ENCODE data around the gene ENPEP.

ENPEP gene

GRCh38 chr4:110505440-110505839, 29.5 kb downstream of the ENPEP start:
- TF ChIP-seq TOX (CRISPR knock-in tag; IDR thresholded peaks at IDR 0.05; ENCODE audit: borderline replicate concordance): no peak
- TF ChIP-seq TSHZ2 (CRISPR knock-in tag; IDR thresholded peaks at IDR 0.05): no peak
- no peak for TF ChIP-seq ESRRG (CRISPR knock-in tag; IDR thresholded peaks at IDR 0.05)
- TF ChIP-seq RARB (CRISPR knock-in tag; IDR thresholded peaks at IDR 0.05): no peak
- TF ChIP-seq ISL1 (CRISPR knock-in tag; IDR thresholded peaks at IDR 0.05): no peak
- no peak for TF ChIP-seq ZFP30 (CRISPR knock-in tag; IDR thresholded peaks at IDR 0.05)
- TF ChIP-seq PPARA (CRISPR knock-in tag; IDR thresholded peaks at IDR 0.05; ENCODE audit: borderline replicate concordance): no peak
- TF ChIP-seq ZFP3 (CRISPR knock-in tag; IDR thresholded peaks at IDR 0.05): no peak
- ATAC-seq: no peak

GRCh38 chr4:110508827-110509710, 33.1 kb downstream of the ENPEP start:
- TF ChIP-seq BACH2 (CRISPR knock-in tag; IDR thresholded peaks at IDR 0.05; ENCODE audit: borderline replicate concordance) (no peak), ZNF8 (CRISPR knock-in tag; IDR thresholded peaks at IDR 0.05) (no peak), TCF4 (CRISPR knock-in tag; IDR thresholded peaks at IDR 0.05; ENCODE audit: borderline replicate concordance) (no peak), ZNF565 (CRISPR knock-in tag; conservative IDR thresholded peaks at IDR 0.05; ENCODE audit: low read depth) (no peak), ZFP3 (CRISPR knock-in tag; IDR thresholded peaks at IDR 0.05) (no peak), TSHZ2 (CRISPR knock-in tag; IDR thresholded peaks at IDR 0.05) (no peak), POU6F1 (CRISPR knock-in tag; IDR thresholded peaks at IDR 0.05; ENCODE audit: borderline replicate concordance, low read depth) (no peak), SNAI2 (CRISPR knock-in tag; IDR thresholded peaks at IDR 0.05) (no peak), RARB (CRISPR knock-in tag; IDR thresholded peaks at IDR 0.05) (no peak), OSR1 (CRISPR knock-in tag; IDR thresholded peaks at IDR 0.05) (no peak), PATZ1 (CRISPR knock-in tag; IDR thresholded peaks at IDR 0.05; ENCODE audit: borderline replicate concordance) (no peak), PPARA (CRISPR knock-in tag; IDR thresholded peaks at IDR 0.05; ENCODE audit: borderline replicate concordance) (no peak), ISL1 (CRISPR knock-in tag; IDR thresholded peaks at IDR 0.05) (no peak), ARNTL (CRISPR knock-in tag; IDR thresholded peaks at IDR 0.05; ENCODE audit: borderline replicate concordance, low read depth) (no peak), ESRRG (CRISPR knock-in tag; IDR thresholded peaks at IDR 0.05) (no peak), CSRNP3 (CRISPR knock-in tag; IDR thresholded peaks at IDR 0.05) (no peak), CSDC2 (CRISPR knock-in tag; IDR thresholded peaks at IDR 0.05) (no peak), TOX (CRISPR knock-in tag; IDR thresholded peaks at IDR 0.05; ENCODE audit: borderline replicate concordance) (no peak)
- ATAC-seq: peak; percentile 83
